Measurements from ENCODE around the gene NRIP2. TPM values are rescaled to one million over a fixed set of nuclear protein-coding genes. Genes with fewer than 3 reads are reported as not detected.
"Not testable (repeated sequence)": the region's sequence is repeated elsewhere in the genome, so short reads cannot be mapped to it uniquely, and the experiment has no call there.

The NRIP2 gene
- total RNA-seq, 1 donor from 2014 or later, result not detected

GRCh38 chr12:2864198-2864597 is 29.4 kb upstream of the NRIP2 start:
- Histone ChIP-seq H3K4me3 (ENCODE audit: low read depth, low read length) (no peak overlapping the region), H3K36me3 (ENCODE audit: control insufficient read depth, insufficient read depth, low read length) (no peaks in the 10 kb centered on the region), H3K27me3 (ENCODE audit: control insufficient read depth, insufficient read depth, low read length) (no peaks in the 10 kb centered on the region)
- no peak for TF ChIP-seq CTCF (IDR thresholded peaks at IDR 0.05; ENCODE audit: insufficient read depth, low read length, poor library complexity, severe bottlenecking)
- DNase-seq (ENCODE audit: low read depth), result no peak

GRCh38 chr12:2863402-2863801 is 28.6 kb upstream of the NRIP2 start:
- not testable (repeated sequence) for DNase-seq (ENCODE audit: low read depth); H3K27me3 ChIP-seq (ENCODE audit: control insufficient read depth, insufficient read depth, low read length); H3K36me3 ChIP-seq (ENCODE audit: control insufficient read depth, insufficient read depth, low read length); H3K4me3 ChIP-seq (ENCODE audit: low read depth, low read length)

GRCh38 chr12:2862876-2863275 is 28.0 kb upstream of the NRIP2 start:
- no peak for DNase-seq (ENCODE audit: low read depth)
- no peak for TF ChIP-seq CTCF (IDR thresholded peaks at IDR 0.05; ENCODE audit: insufficient read depth, low read length, poor library complexity, severe bottlenecking)
- H3K4me3 ChIP-seq (ENCODE audit: low read depth, low read length), result no peak overlapping the region
- H3K36me3 ChIP-seq (ENCODE audit: control insufficient read depth, insufficient read depth, low read length), result peaks cover 1% of the 10 kb centered on the region
- no peaks in the 10 kb centered on the region for H3K27me3 ChIP-seq (ENCODE audit: control insufficient read depth, insufficient read depth, low read length)

DNA sequence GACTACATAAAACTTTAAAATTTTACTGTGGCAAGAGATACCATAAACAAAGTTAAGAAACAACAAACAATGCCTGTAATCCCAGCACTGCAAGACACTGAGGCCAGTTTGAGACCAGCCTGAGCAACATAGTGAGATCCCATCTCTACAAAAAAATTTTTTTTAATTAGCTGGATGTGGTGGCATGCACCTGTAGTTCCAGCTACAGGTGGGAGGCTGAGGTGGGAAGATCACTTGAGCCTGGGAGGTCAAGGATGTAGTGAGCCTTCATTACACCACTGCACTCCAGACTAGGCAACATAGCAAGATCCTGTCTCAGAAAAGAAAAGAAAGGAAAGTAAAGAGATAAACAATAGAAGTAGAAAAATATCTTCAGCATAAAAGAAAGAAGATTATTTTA is 25.3 kb upstream of the NRIP2 start:
- TF ChIP-seq CTCF (IDR thresholded peaks at IDR 0.05; ENCODE audit: insufficient read depth, low read length, poor library complexity, severe bottlenecking), result no peak
- Histone ChIP-seq H3K36me3 (ENCODE audit: control insufficient read depth, insufficient read depth, low read length) (peaks cover 1% of the 10 kb centered on the region), H3K4me3 (ENCODE audit: low read depth, low read length) (no peak overlapping the region), H3K27me3 (ENCODE audit: control insufficient read depth, insufficient read depth, low read length) (no peaks in the 10 kb centered on the region)
- no peak for DNase-seq (ENCODE audit: low read depth)

DNA sequence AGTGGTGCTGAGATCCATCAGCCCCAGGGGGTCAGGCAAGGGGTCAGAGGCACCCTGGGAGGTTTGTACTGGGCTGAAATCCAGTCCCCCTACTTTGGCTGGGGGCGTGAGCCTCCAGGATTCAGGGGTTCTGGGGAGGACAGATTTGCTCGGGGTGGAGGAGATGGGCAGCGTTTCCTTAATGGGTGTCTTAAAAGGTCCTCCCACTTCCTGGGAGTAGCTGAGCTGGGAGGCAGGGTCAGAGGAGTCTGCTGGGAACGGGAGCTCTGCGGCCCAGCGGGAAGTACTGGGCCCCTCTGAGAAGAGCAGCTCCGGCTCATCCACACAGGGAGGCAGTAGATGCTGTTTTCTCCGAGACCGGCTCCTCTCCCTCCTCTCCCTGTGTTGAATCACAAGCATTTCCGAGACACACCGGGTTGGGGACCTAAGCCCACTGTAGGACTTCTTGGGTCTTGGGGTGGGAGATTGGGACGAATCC is 24.1 kb upstream of the NRIP2 start:
- Histone ChIP-seq H3K27me3 (ENCODE audit: control insufficient read depth, insufficient read depth, low read length) (no peaks in the 10 kb centered on the region), H3K4me3 (ENCODE audit: low read depth, low read length) (no peak overlapping the region), H3K36me3 (ENCODE audit: control insufficient read depth, insufficient read depth, low read length) (peaks cover 1% of the 10 kb centered on the region)
- DNase-seq (ENCODE audit: low read depth), result no peak
- no peak for TF ChIP-seq CTCF (IDR thresholded peaks at IDR 0.05; ENCODE audit: insufficient read depth, low read length, poor library complexity, severe bottlenecking)

DNA sequence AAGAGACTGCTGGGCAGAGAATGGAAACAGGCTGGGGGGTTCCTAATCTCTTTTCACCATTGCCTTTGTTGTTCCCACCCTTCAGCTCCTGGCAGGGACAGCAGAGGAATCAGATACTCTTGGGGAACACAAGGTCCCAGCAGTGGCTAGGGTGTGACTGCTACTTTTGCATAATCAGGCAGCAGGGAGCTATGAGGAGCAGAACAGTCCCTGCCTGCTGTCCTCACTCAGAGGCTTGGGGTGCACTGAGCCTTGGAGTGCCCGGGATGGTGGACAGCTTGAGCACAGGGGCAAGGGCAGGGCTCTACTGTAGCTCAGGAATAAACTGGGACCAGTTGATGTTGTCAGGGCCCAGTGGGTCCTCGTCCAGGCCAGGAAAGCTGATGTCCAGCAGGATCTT is 23.5 kb upstream of the NRIP2 start:
- no peaks in the 10 kb centered on the region for H3K27me3 ChIP-seq (ENCODE audit: control insufficient read depth, insufficient read depth, low read length)
- no peak overlapping the region for H3K4me3 ChIP-seq (ENCODE audit: low read depth, low read length)
- TF ChIP-seq CTCF (IDR thresholded peaks at IDR 0.05; ENCODE audit: insufficient read depth, low read length, poor library complexity, severe bottlenecking), result no peak
- no peak for DNase-seq (ENCODE audit: low read depth)
- peaks cover 1% of the 10 kb centered on the region for H3K36me3 ChIP-seq (ENCODE audit: control insufficient read depth, insufficient read depth, low read length)

Measured in kidney epithelial cell (primary cell).